SK-N-SH (cell line): ENCODE data around the gene PREPL. TPM values are rescaled to one million over a fixed set of nuclear protein-coding genes. Genes with fewer than 3 reads are reported as not detected.

Experiments
- CTCF ChIA-PET: fragments of 300-600, 350-600 bp; formaldehyde crosslinking; extraction: SDS; loops from one replicate; lab custom pipeline; 2021; lab: Yijun Ruan, JAX
- POLR2A ChIA-PET: fragments of 350-600 bp; sonication (Branson Sonifier 250); formaldehyde crosslinking; extraction: SDS; loops from one replicate; lab custom pipeline; 2020; ENCODE audit warnings: antibody characterized with exemption, inconsistent platforms; lab: Yijun Ruan, JAX
- DNase-seq: peaks from one replicate; pipeline ENCODE4 v3.0.0; 2012
- H2AFZ ChIP-seq: fragments of 200-600 bp; sonication (generic); 2 replicates; pipeline ENCODE4 v1.8.1; 2016; ENCODE audit warnings: antibody characterized with exemption, mild to moderate bottlenecking, low read depth
- H3F3A ChIP-seq: fragments of 200-600 bp; sonication (generic); replicated peaks from 2 replicates; pipeline ENCODE3; 2016; ENCODE audit warnings: antibody characterized with exemption, mild to moderate bottlenecking; ENCODE audit not compliant: insufficient read depth
- H3K27ac ChIP-seq, 2 experiments: fragments of 200-500 bp in 1 of 2; fragments of 200-600 bp in 1 of 2; sonication (Bioruptor generic) in 1 of 2; sonication (generic), shearing (Covaris generic) in 1 of 2; 2 replicates each; pipeline versions ENCODE4 v1.5.1 to v1.6.1; 2014 to 2016; ENCODE audit warnings: low read depth in 2 of 2, inconsistent platforms in 1 of 2, low read length in 1 of 2, mild to moderate bottlenecking in 1 of 2, mixed read lengths in 1 of 2
- H3K27me3 ChIP-seq: fragments of 200-600 bp; sonication (generic), shearing (Covaris generic); 2 replicates; pipeline ENCODE4 v1.6.1; 2016; ENCODE audit warnings: mixed run types; ENCODE audit not compliant: insufficient read depth
- H3K36me3 ChIP-seq, 2 experiments: fragments of 200-500 bp in 1 of 2; fragments of 200-600 bp in 1 of 2; sonication (Bioruptor generic) in 1 of 2; sonication (generic) in 1 of 2; replicated peaks in 1 of 2; 2 replicates each; pipeline versions ENCODE3 to v1.5.1; 2014 to 2016; ENCODE audit warnings: low read length in 1 of 2, mild to moderate bottlenecking in 1 of 2; ENCODE audit not compliant: insufficient read depth in 2 of 2, control insufficient read depth in 1 of 2
- H3K4me1 ChIP-seq, 2 experiments: fragments of 200-500 bp in 1 of 2; fragments of 200-600 bp in 1 of 2; sonication (Bioruptor generic) in 1 of 2; sonication (generic), shearing (Covaris generic) in 1 of 2; 2 replicates each; pipeline versions ENCODE4 v1.5.1 to v1.6.1; 2014 to 2016; ENCODE audit warnings: low read depth in 1 of 2, low read length in 1 of 2, mixed run types in 1 of 2; ENCODE audit not compliant: insufficient read depth in 2 of 2, control insufficient read depth in 1 of 2
- H3K4me2 ChIP-seq: fragments of 200-600 bp; sonication (generic), shearing (Covaris generic); 2 replicates; pipeline ENCODE4 v1.6.1; 2017; ENCODE audit warnings: mixed run types
- H3K4me3 ChIP-seq, 2 experiments: fragments of 200-500 bp in 1 of 2; fragments of 200-600 bp in 1 of 2; sonication (Bioruptor generic) in 1 of 2; sonication (generic), shearing (Covaris generic) in 1 of 2; 2 replicates each; pipeline versions ENCODE4 v1.5.1 to v1.8.1; 2014 to 2016; ENCODE audit warnings: low read depth in 2 of 2, inconsistent platforms in 1 of 2, low read length in 1 of 2, mild to moderate bottlenecking in 1 of 2, mixed read lengths in 1 of 2, moderate library complexity in 1 of 2
- H3K79me2 ChIP-seq: fragments of 200-600 bp; sonication (generic); 2 replicates; pipeline ENCODE4 v1.8.1; 2017; ENCODE audit warnings: mild to moderate bottlenecking; ENCODE audit not compliant: insufficient read depth
- H3K9ac ChIP-seq: fragments of 200-600 bp; sonication (generic); 2 replicates; pipeline ENCODE4 v1.6.1; 2017; ENCODE audit warnings: mixed run types
- H3K9me2 ChIP-seq: fragments of 200-600 bp; sonication (generic); 2 replicates; pipeline ENCODE4 v1.6.1; 2017; ENCODE audit warnings: mixed run types
- H3K9me3 ChIP-seq: fragments of 200-600 bp; sonication (generic); 2 replicates; pipeline ENCODE4 v1.6.1; 2017; ENCODE audit warnings: mixed run types, mild to moderate bottlenecking, moderate library complexity
- H4K20me1 ChIP-seq: fragments of 200-600 bp; sonication (generic); 2 replicates; pipeline ENCODE4 v1.6.1; 2017; ENCODE audit warnings: mild to moderate bottlenecking, mixed run types; ENCODE audit not compliant: insufficient read depth
- ELF1 ChIP-seq: IDR thresholded peaks from 2 replicates; pipeline ENCODE4 v1.4.0; 2012
- EP300 ChIP-seq, 2 experiments: IDR thresholded peaks; 2 replicates each; pipeline versions ENCODE4 v1.4.0 to v1.6.1; 2012; ENCODE audit warnings: borderline replicate concordance in 1 of 2, low read depth in 1 of 2, low read length in 1 of 2
- EZH2phosphoT487 ChIP-seq: fragments of 200-600 bp; sonication (generic); IDR thresholded peaks from 2 replicates; pipeline ENCODE4 v1.6.1; 2017; ENCODE audit warnings: low read depth, mixed run types, mild to moderate bottlenecking, antibody characterized with exemption, moderate library complexity, borderline replicate concordance
- FOSL2 ChIP-seq: IDR thresholded peaks from 2 replicates; pipeline ENCODE4 v1.4.0; 2012; ENCODE audit warnings: low read depth, mild to moderate bottlenecking, moderate library complexity, borderline replicate concordance
- FOXJ3 ChIP-seq: sonication (generic); formaldehyde crosslinking; IDR thresholded peaks from 2 replicates; pipeline ENCODE4 v1.5.1; 2020; ENCODE audit warnings: mild to moderate bottlenecking, missing genetic modification reagents
- GABPA ChIP-seq: IDR thresholded peaks from 2 replicates; pipeline ENCODE4 v1.4.0; 2012; ENCODE audit warnings: low read depth, mild to moderate bottlenecking
- GATA2 ChIP-seq: sonication (generic); formaldehyde crosslinking; IDR thresholded peaks from 2 replicates; pipeline ENCODE4 v1.5.0; 2020; ENCODE audit warnings: mild to moderate bottlenecking, missing genetic modification reagents
- JUND ChIP-seq: IDR thresholded peaks from 2 replicates; pipeline ENCODE4 v1.4.0; 2012
- MXI1 ChIP-seq: IDR thresholded peaks from 2 replicates; pipeline ENCODE4 v1.6.1; 2012; ENCODE audit warnings: mild to moderate bottlenecking, low read depth, low read length, improper control_type of control experiment
- NRF1 ChIP-seq: IDR thresholded peaks from 2 replicates; pipeline ENCODE4 v1.6.1; 2012; ENCODE audit warnings: low read depth, mild to moderate bottlenecking, low read length
- POLR2AphosphoS5 ChIP-seq: IDR thresholded peaks from 2 replicates; pipeline ENCODE4 v1.6.1; 2012; ENCODE audit warnings: low read depth, low read length
- RAD21 ChIP-seq: IDR thresholded peaks from 2 replicates; pipeline ENCODE4 v1.6.1; 2012; ENCODE audit warnings: mild to moderate bottlenecking, low read length
- RFX5 ChIP-seq: IDR thresholded peaks from 2 replicates; pipeline ENCODE4 v1.6.1; 2012; ENCODE audit warnings: mild to moderate bottlenecking, improper control_type of control experiment, low read length
- RXRA ChIP-seq: IDR thresholded peaks from 2 replicates; pipeline ENCODE4 v1.4.0; 2012; ENCODE audit warnings: low read depth, mild to moderate bottlenecking, borderline replicate concordance
- SIN3A ChIP-seq: IDR thresholded peaks from 2 replicates; pipeline ENCODE4 v1.6.1; 2012; ENCODE audit warnings: low read depth, mild to moderate bottlenecking, low read length, moderate library complexity, borderline replicate concordance
- TCF12 ChIP-seq: IDR thresholded peaks from 2 replicates; pipeline ENCODE4 v1.4.0; 2012
- TEAD4 ChIP-seq: IDR thresholded peaks from 2 replicates; pipeline ENCODE4 v1.4.0; 2012; ENCODE audit warnings: mild to moderate bottlenecking, borderline replicate concordance; ENCODE audit not compliant: insufficient read depth
- WGBS: methylation state at CpG from one replicate; pipeline ENCODE4 v1.1.6; 2017; ENCODE audit warnings: low lambda C conversion rate; 5-methylcytosine and 5-hydroxymethylcytosine counted together
- polyA plus RNA-seq, 3 experiments: library from polyadenylated mRNA; depleted of rRNA; stranded (reverse); fragments of >200 nt; gene quantifications; 2 replicates each; pipeline ENCODE4 v1.2.3, GENCODE V29; 2012
- TF ChIP-seq, protein P1 (sequence below): fragments of 150-350 bp; IDR thresholded peaks from 2 replicates; pipeline ENCODE4 v1.6.1; 2017; ENCODE audit warnings: antibody characterized with exemption, low read length, low read depth, borderline replicate concordance
- TF ChIP-seq, protein P2 (sequence below): IDR thresholded peaks from 2 replicates; pipeline ENCODE4 v1.4.0; 2012; ENCODE audit warnings: low read depth, borderline replicate concordance
- TF ChIP-seq, protein P3 (sequence below): IDR thresholded peaks from 2 replicates; pipeline ENCODE4; 2012
- TF ChIP-seq, protein P4 (sequence below): IDR thresholded peaks from 2 replicates; pipeline ENCODE4 v1.4.0; 2012; ENCODE audit warnings: low read depth

The PREPL gene
- polyA plus RNA-seq, 1 of the 3 experiments (the other 2 are of a cell fraction), result 22.6 TPM

DNA sequence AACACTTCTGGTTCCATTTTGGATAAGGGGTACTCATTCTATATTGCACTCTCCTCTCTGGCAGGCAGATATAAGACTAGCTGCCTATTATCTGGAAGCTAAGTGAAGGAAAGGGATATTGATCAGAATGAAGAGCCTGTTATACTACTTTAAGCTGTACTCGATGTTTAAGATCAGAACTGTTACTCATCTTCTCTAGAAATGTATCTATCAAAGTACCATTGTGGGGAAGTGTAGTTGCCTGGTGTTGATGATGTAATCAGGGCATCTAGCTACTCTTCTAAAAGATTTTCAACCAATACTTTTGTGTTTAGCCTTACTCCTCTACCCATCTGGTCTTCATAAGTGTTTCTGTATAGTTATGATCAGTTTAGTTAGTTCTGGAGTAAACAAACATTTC is 6.3 kb upstream of the PREPL start (continued):
- no peak for TF ChIP-seq EZH2phosphoT487
- TF ChIP-seq NRF1, result no peak
- TF ChIP-seq, protein P1, sequence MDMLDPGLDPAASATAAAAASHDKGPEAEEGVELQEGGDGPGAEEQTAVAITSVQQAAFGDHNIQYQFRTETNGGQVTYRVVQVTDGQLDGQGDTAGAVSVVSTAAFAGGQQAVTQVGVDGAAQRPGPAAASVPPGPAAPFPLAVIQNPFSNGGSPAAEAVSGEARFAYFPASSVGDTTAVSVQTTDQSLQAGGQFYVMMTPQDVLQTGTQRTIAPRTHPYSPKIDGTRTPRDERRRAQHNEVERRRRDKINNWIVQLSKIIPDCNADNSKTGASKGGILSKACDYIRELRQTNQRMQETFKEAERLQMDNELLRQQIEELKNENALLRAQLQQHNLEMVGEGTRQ, result no peak
- TF ChIP-seq, protein P2, sequence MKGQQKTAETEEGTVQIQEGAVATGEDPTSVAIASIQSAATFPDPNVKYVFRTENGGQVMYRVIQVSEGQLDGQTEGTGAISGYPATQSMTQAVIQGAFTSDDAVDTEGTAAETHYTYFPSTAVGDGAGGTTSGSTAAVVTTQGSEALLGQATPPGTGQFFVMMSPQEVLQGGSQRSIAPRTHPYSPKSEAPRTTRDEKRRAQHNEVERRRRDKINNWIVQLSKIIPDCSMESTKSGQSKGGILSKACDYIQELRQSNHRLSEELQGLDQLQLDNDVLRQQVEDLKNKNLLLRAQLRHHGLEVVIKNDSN, result no peak
- no peak for TF ChIP-seq EP300 (IDR thresholded peaks at IDR 0.05; ENCODE audit: borderline replicate concordance in 1 of 2, low read depth in 1 of 2, low read length in 1 of 2)
- TF ChIP-seq, protein P3, sequence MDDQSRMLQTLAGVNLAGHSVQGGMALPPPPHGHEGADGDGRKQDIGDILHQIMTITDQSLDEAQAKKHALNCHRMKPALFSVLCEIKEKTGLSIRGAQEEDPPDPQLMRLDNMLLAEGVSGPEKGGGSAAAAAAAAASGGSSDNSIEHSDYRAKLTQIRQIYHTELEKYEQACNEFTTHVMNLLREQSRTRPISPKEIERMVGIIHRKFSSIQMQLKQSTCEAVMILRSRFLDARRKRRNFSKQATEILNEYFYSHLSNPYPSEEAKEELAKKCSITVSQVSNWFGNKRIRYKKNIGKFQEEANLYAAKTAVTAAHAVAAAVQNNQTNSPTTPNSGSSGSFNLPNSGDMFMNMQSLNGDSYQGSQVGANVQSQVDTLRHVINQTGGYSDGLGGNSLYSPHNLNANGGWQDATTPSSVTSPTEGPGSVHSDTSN, result no peak
- TF ChIP-seq GABPA, result no peak

DNA sequence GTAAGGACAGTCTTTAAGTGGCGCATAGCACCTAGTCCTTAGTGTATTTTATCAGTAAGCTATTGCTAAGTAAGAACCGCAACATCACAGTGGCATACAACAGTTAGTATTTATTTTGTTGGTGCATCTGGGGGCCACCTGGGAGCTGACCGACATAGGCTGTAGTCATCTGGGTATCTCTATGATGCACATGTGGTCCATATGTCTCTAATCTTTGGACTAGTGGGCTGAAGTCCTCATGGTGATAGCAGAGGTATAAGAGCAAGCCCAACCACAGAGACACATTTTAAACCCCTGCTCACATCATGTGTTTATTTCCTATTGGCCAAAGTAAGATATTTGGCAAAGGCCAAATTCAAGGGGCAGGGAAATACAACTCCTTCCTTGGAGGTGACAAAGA is 3.3 kb upstream of the PREPL start:
- H4K20me1 ChIP-seq, result no peaks in the 10 kb centered on the region
- CTCF ChIA-PET, result interaction anchor here (1.0 to 4.2 kb wide), 6 partner anchors 11 to 115 kb away, joined by 3 to 22 read pairs (median 8); no protein-coding TSS in a partner anchor
- H3K36me3 ChIP-seq, result peaks cover 0 to 4% of the 10 kb centered on the region in 2 experiments

DNA sequence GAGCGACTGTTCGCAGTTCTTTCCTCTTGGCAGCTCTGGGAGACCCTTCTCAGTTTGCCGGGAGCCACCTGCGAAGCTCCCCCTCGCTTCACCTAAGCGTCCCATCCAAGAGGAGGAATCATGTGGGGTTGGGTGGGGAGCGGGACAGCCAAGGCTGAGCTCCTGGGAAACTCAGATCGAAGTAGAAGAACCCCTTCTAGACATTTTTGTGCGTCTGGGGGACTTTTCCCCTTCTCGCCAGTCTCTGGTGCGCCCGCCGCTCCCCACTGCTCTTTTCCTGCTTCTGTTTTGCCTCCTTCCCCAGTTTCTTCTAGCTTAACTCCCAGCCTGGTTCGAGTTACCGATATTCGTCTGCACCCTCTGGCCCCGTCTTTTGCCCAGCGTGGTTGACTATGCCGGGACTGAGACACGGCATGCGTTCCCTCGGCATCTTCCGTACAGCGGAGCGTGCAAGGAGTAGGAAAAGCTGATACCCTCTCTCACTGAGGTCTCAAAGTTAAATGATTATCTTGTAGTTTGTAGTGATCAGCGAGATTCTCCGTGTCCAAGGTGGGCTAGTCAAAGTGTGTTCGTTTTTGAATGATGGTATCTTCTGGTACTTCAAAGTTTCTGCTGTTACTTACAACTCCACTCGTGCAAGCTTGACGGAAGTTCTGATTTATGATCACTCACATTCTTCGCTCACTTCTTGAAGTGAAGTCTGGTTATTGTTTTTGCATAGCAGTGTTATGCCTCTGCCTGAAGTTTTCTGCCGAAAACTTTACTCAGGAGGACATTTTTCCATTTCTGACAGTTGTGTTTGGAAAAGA is 1.1 kb upstream of the PREPL start:
- H3K4me3 ChIP-seq, result peak overlapping the region; percentile 89 to 91
- peaks cover 9 to 10% of the 10 kb centered on the region in 2 experiments; a peak in 2 of 4 replicates for H3K4me1 ChIP-seq
- H2AFZ ChIP-seq, result peak overlapping the region; percentile 97
- peak; percentile 49 for DNase-seq
- H3F3A ChIP-seq, result peaks cover 22% of the 10 kb centered on the region
- POLR2A ChIA-PET, result interaction anchor here (1.2 to 1.4 kb wide), 3 partner anchors 10 to 693 kb away, joined by 3 to 4 read pairs (median 3); no protein-coding TSS in a partner anchor
- peak overlapping the region; percentile 95 to 99; a peak in 3 of 4 replicates for H3K27ac ChIP-seq
- no peaks in the 10 kb centered on the region for H3K27me3 ChIP-seq
- H3K36me3 ChIP-seq, result peaks cover 0 to 4% of the 10 kb centered on the region in 2 experiments
- H4K20me1 ChIP-seq, result peaks cover 3% of the 10 kb centered on the region; the same call in 1 of the 2 replicates
- peaks cover 25% of the 10 kb centered on the region for H3K79me2 ChIP-seq
- WGBS, result under 1% methylated on average over 32 of the region's 32 CpGs
- peak overlapping the region; percentile 87 for H3K4me2 ChIP-seq
- H3K9me2 ChIP-seq, result no peaks in the 10 kb centered on the region
- no peaks in the 10 kb centered on the region for H3K9me3 ChIP-seq
- peak overlapping the region; percentile 80 for H3K9ac ChIP-seq
- CTCF ChIA-PET, result interaction anchor here (0.9 to 4.3 kb wide), 15 partner anchors 8 to 619 kb away, joined by 3 to 22 read pairs (median 8); no protein-coding TSS in a partner anchor
- TF ChIP-seq, protein P4, sequence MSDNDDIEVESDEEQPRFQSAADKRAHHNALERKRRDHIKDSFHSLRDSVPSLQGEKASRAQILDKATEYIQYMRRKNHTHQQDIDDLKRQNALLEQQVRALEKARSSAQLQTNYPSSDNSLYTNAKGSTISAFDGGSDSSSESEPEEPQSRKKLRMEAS, result peak; percentile 63; the same call in 1 of the 2 replicates
- TF ChIP-seq FOSL2 (no peak), JUND (no peak), TCF12 (no peak), RXRA (no peak), RAD21 (no peak), GATA2 (CRISPR knock-in tag) (no peak), POLR2AphosphoS5 (no peak), GABPA (no peak), TEAD4 (no peak), ELF1 (no peak), MXI1 (peak; percentile 95), FOXJ3 (no peak), SIN3A (0 out of 2 replicates have a peak, but pooled peaks have one; percentile 20)
- TF ChIP-seq, protein P1, result no peak

More for the DNA sequence above, 3.3 kb upstream of the PREPL start:
- Histone ChIP-seq H3K4me3 (no peak overlapping the region), H3K4me1 (peaks cover 8% of the 10 kb centered on the region in 2 experiments; a peak in 2 of 4 replicates), H3K9ac (no peak overlapping the region), H3K79me2 (peaks cover 15% of the 10 kb centered on the region), H3K4me2 (no peak overlapping the region), H3K27me3 (no peaks in the 10 kb centered on the region), H2AFZ (no peak overlapping the region), H3F3A (peaks cover 11% of the 10 kb centered on the region), H3K9me2 (no peaks in the 10 kb centered on the region), H3K9me3 (no peaks in the 10 kb centered on the region), H3K27ac (peak overlapping the region in 1 of 2 experiments; percentile 7; a peak in 1 of 4 replicates)
- peak; percentile 33 for DNase-seq
- POLR2A ChIA-PET, result no interaction called here
- TF ChIP-seq EP300 (IDR thresholded peaks at IDR 0.05; ENCODE audit: borderline replicate concordance in 1 of 2, low read depth in 1 of 2, low read length in 1 of 2), result no peak
- no peak for TF ChIP-seq RFX5
- peak; percentile 21; the same call in 1 of the 2 replicates for TF ChIP-seq TCF12
- 93% methylated on average over 3 of the region's 3 CpGs for WGBS
